IPS DF 6.9 (cell line): ENCODE measurements around the gene CTNNAL1.

Experiments
- DNase-seq: peaks from one replicate; pipeline ENCODE4 v3.0.0-alpha.2; 2013; ENCODE audit warnings: low read depth, low spot score
- H3K27ac ChIP-seq: one replicate; pipeline ENCODE4 v1.5.1; 2013; ENCODE audit warnings: low read length, control low read depth
- H3K27me3 ChIP-seq: 2 replicates; pipeline ENCODE4 v1.6.1; 2013; ENCODE audit warnings: mild to moderate bottlenecking, low read length; ENCODE audit not compliant: control insufficient read depth, insufficient read depth
- H3K36me3 ChIP-seq: 2 replicates; pipeline ENCODE4 v1.6.1; 2013; ENCODE audit warnings: low read length; ENCODE audit not compliant: control insufficient read depth, insufficient read depth
- H3K4me1 ChIP-seq: 2 replicates; pipeline ENCODE4 v1.6.1; 2013; ENCODE audit warnings: low read length; ENCODE audit not compliant: control insufficient read depth, insufficient read depth
- H3K4me3 ChIP-seq: 2 replicates; pipeline ENCODE4 v1.5.1; 2013; ENCODE audit warnings: mild to moderate bottlenecking, low read length
- H3K9me3 ChIP-seq: 2 replicates; pipeline ENCODE4 v1.6.1; 2013; ENCODE audit warnings: low read length, inconsistent platforms; ENCODE audit not compliant: control insufficient read depth, insufficient read depth
- WGBS: extraction: QIAGEN DNeasy Blood & Tissue Kit; methylation state at CpG from one replicate; pipeline ENCODE4 v1.1.7; 2013; ENCODE audit warnings: mixed read lengths, missing lambda C conversion rate; ENCODE audit not compliant: insufficient read length, insufficient coverage; 5-methylcytosine and 5-hydroxymethylcytosine counted together

The CTNNAL1 gene

GRCh38 chr9:108963459-108964143 is 49.7 kb downstream of the CTNNAL1 start:
- Histone ChIP-seq H3K27ac (no peak overlapping the region), H3K36me3 (no peaks in the 10 kb centered on the region), H3K9me3 (no peaks in the 10 kb centered on the region), H3K27me3 (no peaks in the 10 kb centered on the region), H3K4me3 (no peak overlapping the region), H3K4me1 (no peaks in the 10 kb centered on the region)
- WGBS: no CpG with 5 or more reads among the region's 4 CpGs
- no peak for DNase-seq

DNA sequence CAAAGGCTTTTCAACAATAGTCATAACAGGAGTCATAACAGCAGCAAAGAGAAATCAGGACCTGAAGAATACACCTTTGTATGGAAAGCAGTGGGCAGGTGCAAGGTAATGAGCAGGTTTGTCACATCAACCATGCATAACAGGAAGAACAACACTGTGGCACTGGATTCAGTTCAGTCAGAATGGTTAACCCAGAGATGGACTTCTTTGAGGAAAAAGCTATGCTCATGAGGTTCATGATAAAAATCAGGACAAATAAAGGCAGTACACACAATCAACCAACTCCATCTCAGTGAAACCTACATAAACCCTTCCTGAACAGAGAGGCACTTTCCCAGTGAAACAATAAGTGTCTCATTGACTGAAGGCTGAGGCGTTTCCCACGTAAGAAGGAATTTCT is 52.1 kb downstream of the CTNNAL1 start:
- no peaks in the 10 kb centered on the region for H3K4me1 ChIP-seq
- no peaks in the 10 kb centered on the region for H3K9me3 ChIP-seq
- WGBS: no CpG with 5 or more reads among the region's 2 CpGs
- H3K27ac ChIP-seq: no peak overlapping the region
- H3K36me3 ChIP-seq: no peaks in the 10 kb centered on the region
- no peaks in the 10 kb centered on the region for H3K27me3 ChIP-seq
- DNase-seq: no peak
- H3K4me3 ChIP-seq: no peak overlapping the region

- Histone ChIP-seq H3K27ac (no peak overlapping the region), H3K27me3 (no peaks in the 10 kb centered on the region), H3K4me3 (no peak overlapping the region), H3K9me3 (no peaks in the 10 kb centered on the region), H3K36me3 (no peaks in the 10 kb centered on the region), H3K4me1 (no peaks in the 10 kb centered on the region)
- DNase-seq: no peak
- WGBS: no CpG with 5 or more reads among the region's 6 CpGs
Observed at GRCh38 chr9:108960331-108960730, 53.0 kb downstream of the CTNNAL1 start.

GRCh38 chr9:108956631-108957026 is 56.7 kb downstream of the CTNNAL1 start:
- no peaks in the 10 kb centered on the region for H3K27me3 ChIP-seq
- no peak overlapping the region for H3K4me3 ChIP-seq
- no peaks in the 10 kb centered on the region for H3K9me3 ChIP-seq
- no peaks in the 10 kb centered on the region for H3K36me3 ChIP-seq
- no peak for DNase-seq
- no peak overlapping the region for H3K27ac ChIP-seq
- H3K4me1 ChIP-seq: no peaks in the 10 kb centered on the region

DNA sequence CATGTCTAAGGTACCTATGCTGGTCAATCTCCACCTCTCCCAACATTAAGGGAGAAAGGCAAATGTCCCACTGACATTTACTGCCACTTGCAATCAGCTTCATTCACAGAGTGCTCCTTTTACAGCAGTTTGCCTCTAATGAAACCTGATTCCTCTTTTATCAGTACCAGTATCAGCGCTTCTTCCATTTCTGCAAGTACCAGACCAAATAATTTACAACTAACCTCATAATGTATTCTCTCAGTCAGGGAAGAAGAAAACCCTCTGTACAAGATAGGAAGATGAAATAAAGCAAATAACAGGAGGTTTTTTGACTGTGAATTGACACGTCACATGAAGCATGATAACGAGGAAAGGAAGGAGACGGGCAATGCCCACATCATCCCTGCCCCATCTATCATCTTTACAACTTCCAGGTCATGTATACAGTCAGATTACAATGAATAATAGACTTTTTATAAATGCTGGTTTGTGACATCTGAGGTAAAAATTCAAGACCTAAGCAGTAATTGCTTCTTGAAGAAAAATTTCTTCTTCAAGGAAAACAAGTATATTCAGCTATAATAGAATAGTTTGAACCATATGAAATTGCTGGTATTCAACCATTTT is 57.2 kb downstream of the CTNNAL1 start:
- no CpG with 5 or more reads among the region's 4 CpGs for WGBS
- DNase-seq: no peak
- no peaks in the 10 kb centered on the region for H3K36me3 ChIP-seq
- no peak overlapping the region for H3K4me3 ChIP-seq
- H3K4me1 ChIP-seq: no peaks in the 10 kb centered on the region
- no peaks in the 10 kb centered on the region for H3K9me3 ChIP-seq
- no peak overlapping the region for H3K27ac ChIP-seq
- no peaks in the 10 kb centered on the region for H3K27me3 ChIP-seq

- DNase-seq: no peak
- no CpG with 5 or more reads among the region's 3 CpGs for WGBS
Observed at GRCh38 chr9:108953983-108954574, 59.2 kb downstream of the CTNNAL1 start.

GRCh38 chr9:108951578-108951977 is 61.7 kb downstream of the CTNNAL1 start:
- H3K27ac ChIP-seq: no peak overlapping the region
- no peaks in the 10 kb centered on the region for H3K27me3 ChIP-seq
- H3K9me3 ChIP-seq: no peaks in the 10 kb centered on the region
- no peak for DNase-seq
- H3K36me3 ChIP-seq: no peaks in the 10 kb centered on the region
- no peaks in the 10 kb centered on the region for H3K4me1 ChIP-seq
- WGBS: no CpG with 5 or more reads among the region's 2 CpGs
- H3K4me3 ChIP-seq: no peak overlapping the region

More at GRCh38 chr9:108953983-108954574, 59.2 kb downstream of the CTNNAL1 start:
- H3K36me3 ChIP-seq: no peaks in the 10 kb centered on the region
- H3K9me3 ChIP-seq: no peaks in the 10 kb centered on the region
- no peaks in the 10 kb centered on the region for H3K27me3 ChIP-seq
- H3K4me1 ChIP-seq: no peaks in the 10 kb centered on the region
- H3K4me3 ChIP-seq: no peak overlapping the region
- H3K27ac ChIP-seq: no peak overlapping the region

- Histone ChIP-seq H3K4me3 (no peak overlapping the region), H3K36me3 (no peaks in the 10 kb centered on the region), H3K4me1 (no peaks in the 10 kb centered on the region), H3K27me3 (no peaks in the 10 kb centered on the region), H3K9me3 (no peaks in the 10 kb centered on the region), H3K27ac (no peak overlapping the region)
- no CpG with 5 or more reads among the region's 1 CpG for WGBS
- no peak for DNase-seq
Observed at GRCh38 chr9:108950168-108950567, 63.1 kb downstream of the CTNNAL1 start.

GRCh38 chr9:108939975-108940374 is 73.3 kb downstream of the CTNNAL1 start:
- WGBS: no CpG with 5 or more reads among the region's 4 CpGs
- Histone ChIP-seq H3K27me3 (no peaks in the 10 kb centered on the region), H3K4me3 (no peak overlapping the region), H3K9me3 (no peaks in the 10 kb centered on the region), H3K36me3 (no peaks in the 10 kb centered on the region), H3K27ac (no peak overlapping the region), H3K4me1 (no peaks in the 10 kb centered on the region)
- no peak for DNase-seq

- Histone ChIP-seq H3K27ac (no peak overlapping the region), H3K9me3 (no peaks in the 10 kb centered on the region), H3K36me3 (no peaks in the 10 kb centered on the region), H3K27me3 (no peaks in the 10 kb centered on the region), H3K4me1 (0 out of 2 replicates have a peak, but pooled peaks cover 1% of the 10 kb centered on the region), H3K4me3 (no peak overlapping the region)
- DNase-seq: no peak
- no CpG with 5 or more reads among the region's 5 CpGs for WGBS
Observed at GRCh38 chr9:108937561-108938305, 75.6 kb downstream of the CTNNAL1 start.
